Adrenal gland (tissue), 12 donors: ENCODE results near the gene TRIO. TPM values are rescaled to one million over a fixed set of nuclear protein-coding genes. Genes with fewer than 3 reads are reported as not detected.

Experiments
- DNase-seq, 7 donors: peaks; one replicate each; pipeline ENCODE4 v3.0.0-alpha.2; 2019 to 2020
- H3K27ac ChIP-seq, 5 donors: fragments of 200-600 bp; sonication (generic) in 4 of 5; 1 replicate in 3 of 5; 2 replicates in 2 of 5; pipeline versions ENCODE4 v1.5.1 to v1.8.0; 2016 to 2020; ENCODE audit warnings: mild to moderate bottlenecking in 1 of 5
- H3K27me3 ChIP-seq: fragments of 200-600 bp; 2 replicates; pipeline ENCODE4 v1.8.0; 2021
- H3K36me3 ChIP-seq, 2 donors: fragments of 200-600 bp; replicated peaks in 1 of 2; 1 replicate in 1 of 2; 2 replicates in 1 of 2; pipeline versions ENCODE4 v1.5.1 to v1.8.0; 2018 to 2022
- H3K4me1 ChIP-seq, 2 donors: fragments of 200-600 bp; replicated peaks in 1 of 2; 1 replicate in 1 of 2; 2 replicates in 1 of 2; pipeline versions ENCODE4 v1.5.1 to v1.8.0; 2018 to 2021
- H3K4me3 ChIP-seq, 4 donors: fragments of 200-600 bp; sonication (generic) in 3 of 4; one replicate each; pipeline ENCODE4 v1.5.1; 2016 to 2018
- H3K9me3 ChIP-seq, 3 donors: fragments of 200-600 bp; sonication (generic) in 1 of 3; replicated peaks in 1 of 3; 1 replicate in 2 of 3; 2 replicates in 1 of 3; pipeline versions ENCODE4 v1.5.1 to v1.8.0; 2016 to 2021
- POLR2A ChIP-seq, 2 donors: fragments of 450-650 bp; IDR thresholded peaks; one replicate each; pipeline ENCODE4 v1.6.1; 2017; ENCODE audit warnings: antibody characterized with exemption in 2 of 2, mild to moderate bottlenecking in 2 of 2, moderate library complexity in 1 of 2
- WGBS, 4 donors: extraction: QIAGEN DNeasy Blood & Tissue Kit in 2 of 4; methylation state at CpG; one replicate each; pipeline versions ENCODE4 v1.1.5 to v1.1.7; 2013 to 2017; 5-methylcytosine and 5-hydroxymethylcytosine counted together
- intact Hi-C, 2 donors: fragments of 100-400 bp; cut with DNase I; formaldehyde crosslinking; loops; one replicate each; pipeline versions ENCODE4 v1.14.1 to v1.15.0; 2022 to 2023
- polyA plus RNA-seq, 3 donors: library from polyadenylated mRNA; stranded (reverse); fragments of 200-250 nt in 2 of 3; fragments of 350-450 nt in 1 of 3; fragmentation: Illumina TruSeq in 1 of 3; extraction: RNeasy Lipid Tissue Mini Kit (QIAGEN cat#74804) in 1 of 3; gene quantifications; one replicate each; pipeline ENCODE4 v1.2.3, GENCODE V29; 2013 to 2014
- total RNA-seq, 9 donors: library from RNA; depleted of rRNA in 4 of 9; stranded (reverse); fragments of >200 nt in 4 of 9; fragments of 120-200 nt in 1 of 9; fragmentation: NEBNext Ultra II Directional in 1 of 9; extraction: Animal tissue kit (Norgen Biotek cat#: 25700) in 1 of 9; gene quantifications; one replicate each; pipeline versions ENCODE4 v1.1.0 to v1.2.4, GENCODE V29; 2013 to 2023
- TF ChIP-seq, protein P1 (sequence below), 6 experiments: fragments of 450-650 bp in 4 of 6; fragments of 200-600 bp in 2 of 6; sonication (generic) in 1 of 6; IDR thresholded peaks; 1 replicate in 5 of 6; 2 replicates in 1 of 6; pipeline versions ENCODE4 v1.5.1 to v1.8.0; 2016 to 2021; ENCODE audit warnings: antibody characterized with exemption in 6 of 6, mild to moderate bottlenecking in 2 of 6, moderate library complexity in 1 of 6
- donor health status: healthy with polysubstance abuse.
- donor health status: Bipolar disorder and iron deficiency.
- donor health status: DM: yes; HTN: yes; CAD: no.
- donor health status: DM: no; HTN: no; CAD: no.
- donor health status: DM: no; HTN: no; CAD: no.
- donor health status: DM: yes; HTN: yes; CAD: no.

The TRIO gene
- total and polyA plus RNA-seq, 12 donors, result 27.3 to 109 (median 72.4) TPM

DNA sequence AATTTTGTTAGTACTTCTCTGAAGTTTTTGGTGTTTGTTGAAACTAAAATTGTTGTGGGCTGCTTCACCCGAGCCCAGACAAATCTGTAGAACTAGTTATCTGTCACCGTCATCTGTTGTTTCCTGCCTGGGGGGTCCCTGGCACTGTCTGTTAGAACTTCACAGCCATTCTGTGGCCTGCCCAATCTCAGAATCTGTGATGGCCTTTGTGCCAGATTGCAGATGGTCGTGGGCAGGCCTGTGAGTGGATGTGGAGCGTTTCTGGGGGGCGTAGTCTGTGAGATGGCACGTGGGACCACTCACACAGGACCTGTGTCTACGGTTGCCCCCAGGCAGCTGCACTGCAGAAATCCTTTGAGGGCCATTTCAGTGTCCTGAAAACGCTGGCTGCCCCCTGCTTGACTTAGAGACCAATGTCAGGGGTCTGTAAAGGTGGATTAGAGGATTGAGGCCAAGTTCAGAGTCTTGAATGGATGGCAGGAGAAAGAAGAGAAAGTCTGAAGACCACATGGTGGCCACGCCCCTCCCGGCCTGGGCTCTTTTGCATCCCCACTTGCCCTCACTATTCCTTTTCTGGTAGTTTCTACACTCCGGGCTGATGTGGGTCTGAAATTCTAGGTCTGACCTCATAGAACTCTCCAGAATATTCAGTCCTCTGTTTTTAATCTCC lies 38.3 kb downstream of the TRIO start:
- 88 to 93% (median 91%) methylated on average over 10 to 11 of the region's 11 CpGs for WGBS, 4 donors
- intact Hi-C loops, result no loop called here
- H3K27me3 ChIP-seq, result no peaks in the 10 kb centered on the region
- no peak overlapping the region for H3K27ac ChIP-seq
- H3K4me1 ChIP-seq, result peaks cover 37 to 48% of the 10 kb centered on the region in 2 donors
- TF ChIP-seq, protein P1, sequence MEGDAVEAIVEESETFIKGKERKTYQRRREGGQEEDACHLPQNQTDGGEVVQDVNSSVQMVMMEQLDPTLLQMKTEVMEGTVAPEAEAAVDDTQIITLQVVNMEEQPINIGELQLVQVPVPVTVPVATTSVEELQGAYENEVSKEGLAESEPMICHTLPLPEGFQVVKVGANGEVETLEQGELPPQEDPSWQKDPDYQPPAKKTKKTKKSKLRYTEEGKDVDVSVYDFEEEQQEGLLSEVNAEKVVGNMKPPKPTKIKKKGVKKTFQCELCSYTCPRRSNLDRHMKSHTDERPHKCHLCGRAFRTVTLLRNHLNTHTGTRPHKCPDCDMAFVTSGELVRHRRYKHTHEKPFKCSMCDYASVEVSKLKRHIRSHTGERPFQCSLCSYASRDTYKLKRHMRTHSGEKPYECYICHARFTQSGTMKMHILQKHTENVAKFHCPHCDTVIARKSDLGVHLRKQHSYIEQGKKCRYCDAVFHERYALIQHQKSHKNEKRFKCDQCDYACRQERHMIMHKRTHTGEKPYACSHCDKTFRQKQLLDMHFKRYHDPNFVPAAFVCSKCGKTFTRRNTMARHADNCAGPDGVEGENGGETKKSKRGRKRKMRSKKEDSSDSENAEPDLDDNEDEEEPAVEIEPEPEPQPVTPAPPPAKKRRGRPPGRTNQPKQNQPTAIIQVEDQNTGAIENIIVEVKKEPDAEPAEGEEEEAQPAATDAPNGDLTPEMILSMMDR (IDR thresholded peaks at IDR 0.05), result no peak
- TF ChIP-seq POLR2A (IDR thresholded peaks at IDR 0.05), result no peak
- no peaks in the 10 kb centered on the region for H3K9me3 ChIP-seq
- no peak overlapping the region for H3K4me3 ChIP-seq
- H3K36me3 ChIP-seq, result no peaks in the 10 kb centered on the region
- no peak for DNase-seq

DNA sequence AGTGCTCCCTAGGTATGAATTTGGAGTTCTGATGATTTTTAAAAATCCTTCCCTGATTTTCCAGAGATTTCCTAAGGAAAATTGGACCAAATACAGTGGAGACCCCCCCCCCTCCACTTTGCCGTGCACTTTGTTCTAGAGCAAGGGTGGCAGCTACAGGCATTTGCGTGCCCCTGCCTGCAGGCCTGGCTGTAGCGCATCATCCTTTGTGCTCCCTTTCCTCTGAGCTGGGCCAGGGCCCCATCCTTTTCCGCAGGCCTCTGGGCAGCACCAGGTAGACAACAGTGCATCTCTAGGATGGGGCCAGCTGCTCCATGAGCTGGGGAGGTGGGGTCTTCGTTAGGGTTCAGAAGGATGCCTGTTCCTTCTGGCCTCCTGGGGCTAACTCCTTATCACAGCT lies 39.6 kb downstream of the TRIO start:
- intact Hi-C loops, result no loop called here
- no peak for TF ChIP-seq POLR2A (IDR thresholded peaks at IDR 0.05)
- TF ChIP-seq, protein P1 (IDR thresholded peaks at IDR 0.05), result no peak
- WGBS, 4 donors, result 85 to 97% (median 94%) methylated on average over 4 to 5 of the region's 5 CpGs
- Histone ChIP-seq H3K27me3 (no peaks in the 10 kb centered on the region), H3K27ac (peak overlapping the region in 1 of 5 donors; percentile 1), H3K36me3 (no peaks in the 10 kb centered on the region), H3K4me1 (peaks cover 40 to 53% of the 10 kb centered on the region in 2 donors), H3K4me3 (no peak overlapping the region), H3K9me3 (no peaks in the 10 kb centered on the region)
- no peak for DNase-seq

DNA sequence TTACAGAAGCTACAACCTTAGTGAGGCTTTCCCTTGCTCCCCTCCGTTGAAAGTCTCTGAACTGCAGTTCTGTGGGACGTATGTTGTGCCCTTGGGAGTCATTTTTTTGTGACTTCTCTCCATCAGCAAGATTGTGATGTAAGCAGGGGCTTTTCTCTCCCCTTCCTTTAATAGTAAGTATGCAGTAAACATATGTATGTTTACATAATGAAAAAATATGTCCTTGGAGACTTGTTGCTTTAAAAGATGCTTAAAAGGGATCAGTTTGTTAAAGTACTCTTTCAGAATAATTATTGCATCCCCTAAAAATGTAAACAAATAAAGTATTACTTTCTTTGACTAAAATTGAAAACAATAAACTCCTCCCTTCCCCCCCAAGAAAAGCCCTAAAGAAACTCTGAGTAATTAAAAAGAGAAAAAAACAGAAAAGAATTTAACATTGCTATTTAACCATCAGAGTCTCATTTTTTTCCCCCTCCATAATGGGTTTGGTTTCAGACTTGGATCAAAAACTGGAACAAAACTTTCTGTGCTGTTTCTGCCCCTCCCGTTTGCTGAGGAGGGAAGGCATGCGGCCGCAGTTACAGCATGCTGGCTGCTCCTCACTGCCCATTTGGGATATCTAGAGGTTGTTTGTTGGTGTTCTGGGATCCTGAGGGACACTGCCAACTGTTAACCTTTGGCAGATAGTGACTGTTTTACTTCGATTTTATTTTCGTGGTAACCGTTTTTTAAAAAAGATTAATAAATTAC lies 40.2 kb downstream of the TRIO start:
- H3K36me3 ChIP-seq, result no peaks in the 10 kb centered on the region
- 28 to 39% (median 33%) methylated on average over 8 of the region's 8 CpGs for WGBS, 4 donors
- TF ChIP-seq POLR2A (IDR thresholded peaks at IDR 0.05), result no peak
- TF ChIP-seq, protein P1 (IDR thresholded peaks at IDR 0.05), result no peak
- H3K27ac ChIP-seq, result peak overlapping the region in 3 of 5 donors; percentile 41 to 82 (median 67)
- H3K4me1 ChIP-seq, result peaks cover 40 to 59% of the 10 kb centered on the region in 2 donors
- H3K27me3 ChIP-seq, result no peaks in the 10 kb centered on the region
- H3K9me3 ChIP-seq, result no peaks in the 10 kb centered on the region
- intact Hi-C loops, result no loop called here
- DNase-seq, result peak in 3 of 7 donors; percentile 34 to 45 (median 42)
- H3K4me3 ChIP-seq, result no peak overlapping the region

DNA sequence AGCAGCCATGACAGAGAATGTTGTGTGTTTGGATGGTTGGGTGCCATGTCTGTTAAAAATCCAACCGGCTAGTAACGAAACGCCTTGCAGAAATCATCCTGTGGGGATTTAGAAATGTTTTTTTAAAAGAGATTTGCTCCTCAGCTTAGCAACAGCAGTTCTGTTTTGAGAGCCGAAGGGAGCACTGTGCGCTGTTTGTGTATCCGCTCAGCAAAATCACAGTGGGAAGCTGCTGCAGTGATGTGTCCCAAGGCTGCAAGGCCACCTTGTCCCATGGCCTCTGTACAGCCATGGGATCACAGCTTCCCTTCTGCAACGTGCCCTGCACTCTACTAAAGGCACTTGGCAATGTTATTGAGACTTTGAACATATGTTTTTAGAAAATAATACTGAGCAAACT lies 40.9 kb downstream of the TRIO start:
- 45 to 54% (median 48%) methylated on average over 7 of the region's 7 CpGs for WGBS, 4 donors
- TF ChIP-seq, protein P1 (IDR thresholded peaks at IDR 0.05), result no peak
- TF ChIP-seq POLR2A (IDR thresholded peaks at IDR 0.05), result peak in 1 of 2 donors; percentile 10
- Histone ChIP-seq H3K27me3 (no peaks in the 10 kb centered on the region), H3K36me3 (no peaks in the 10 kb centered on the region), H3K9me3 (no peaks in the 10 kb centered on the region), H3K27ac (peak overlapping the region in 3 of 5 donors; percentile 41 to 82 (median 67)), H3K4me3 (no peak overlapping the region), H3K4me1 (peaks cover 39 to 57% of the 10 kb centered on the region in 2 donors)
- DNase-seq, result peak in 4 of 7 donors; percentile 31 to 63 (median 53)
- intact Hi-C loops, result no loop called here
